ENCODE results near the gene KIAA1217. TPM values are rescaled to one million over a fixed set of nuclear protein-coding genes. Genes with fewer than 3 reads are reported as not detected.

KIAA1217 gene
- polyA plus RNA-seq, 1 donor from 2014 or later: 0.22 TPM

DNA sequence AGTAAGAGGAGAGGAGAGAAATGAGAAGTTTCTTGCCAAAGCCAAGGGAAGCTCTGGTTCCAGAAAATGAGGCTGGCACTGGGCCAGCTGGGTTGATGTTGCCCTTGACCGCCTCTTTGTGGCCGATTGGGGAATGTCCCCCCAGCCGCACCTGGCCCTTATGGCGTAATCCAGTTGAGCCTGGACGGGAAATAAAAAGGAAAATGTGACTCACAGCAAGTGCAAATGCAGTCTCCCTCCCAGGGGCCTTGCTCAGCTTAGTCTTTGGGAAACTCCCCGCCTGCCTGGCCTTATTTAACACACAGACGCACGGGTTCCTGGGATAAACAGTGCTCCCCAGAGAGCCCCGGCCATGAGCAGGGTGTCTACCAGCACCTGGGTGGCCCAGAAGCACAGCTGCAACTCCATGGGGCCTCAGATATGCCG lies 174.8 kb downstream of the KIAA1217 start:
- Histone ChIP-seq H3K4me3 (ENCODE audit: low read length) (no peak overlapping the region), H3K27ac (ENCODE audit: low read length) (no peak overlapping the region), H3K36me3 (ENCODE audit: insufficient read depth, low read length) (no peaks in the 10 kb centered on the region), H3K9me3 (ENCODE audit: low read length) (no peaks in the 10 kb centered on the region), H3K27me3 (ENCODE audit: insufficient read depth, low read depth, low read length) (no peaks in the 10 kb centered on the region), H3K9me2 (ENCODE audit: insufficient read depth, low read length) (no peaks in the 10 kb centered on the region), H3K79me2 (replicated peaks; ENCODE audit: insufficient read depth, low read length) (no peaks in the 10 kb centered on the region), H2AFZ (ENCODE audit: low read depth, low read length) (no peak overlapping the region), H4K20me1 (ENCODE audit: insufficient read depth) (no peaks in the 10 kb centered on the region), H3F3A (ENCODE audit: insufficient read depth, low read length, poor library complexity, severe bottlenecking) (no peaks in the 10 kb centered on the region), H3K4me2 (ENCODE audit: low read length) (no peak overlapping the region), H3K9ac (ENCODE audit: low read length) (no peak overlapping the region)
- TF ChIP-seq TAF1 (IDR thresholded peaks at IDR 0.05; ENCODE audit: low read depth): no peak
- TF ChIP-seq SMC3 (conservative IDR thresholded peaks at IDR 0.05; ENCODE audit: poor library complexity): no peak
- TF ChIP-seq MXI1 (conservative IDR thresholded peaks at IDR 0.05; ENCODE audit: poor library complexity, severe bottlenecking): no peak
- no peak for TF ChIP-seq POLR2AphosphoS5 (IDR thresholded peaks at IDR 0.05)

DNA sequence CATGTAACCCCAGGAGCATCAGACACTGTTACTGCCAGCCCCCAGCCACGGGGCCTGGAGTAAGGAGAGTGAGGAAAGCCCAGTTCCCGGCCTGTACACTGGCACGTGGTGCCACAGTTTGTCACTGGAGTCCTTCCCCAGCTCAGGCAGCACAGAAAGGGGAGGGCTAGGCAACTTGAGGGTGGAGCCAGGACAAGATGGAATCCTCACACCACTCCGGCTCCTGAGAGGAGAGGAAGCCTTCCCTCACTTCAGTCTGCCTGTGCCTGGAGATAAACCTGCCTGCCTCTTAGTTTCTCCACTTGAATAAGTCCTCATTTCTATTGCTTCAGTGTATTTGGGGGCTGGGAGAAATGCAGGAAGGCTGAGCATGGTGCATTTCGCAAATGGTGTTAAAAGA lies 176.0 kb downstream of the KIAA1217 start:
- Histone ChIP-seq H3K9me2 (ENCODE audit: insufficient read depth, low read length) (no peaks in the 10 kb centered on the region), H3K27me3 (ENCODE audit: insufficient read depth, low read depth, low read length) (no peaks in the 10 kb centered on the region), H4K20me1 (ENCODE audit: insufficient read depth) (no peaks in the 10 kb centered on the region), H3K79me2 (replicated peaks; ENCODE audit: insufficient read depth, low read length) (no peaks in the 10 kb centered on the region), H3K4me2 (ENCODE audit: low read length) (no peak overlapping the region), H3K9ac (ENCODE audit: low read length) (no peak overlapping the region), H2AFZ (ENCODE audit: low read depth, low read length) (no peak overlapping the region), H3F3A (ENCODE audit: insufficient read depth, low read length, poor library complexity, severe bottlenecking) (no peaks in the 10 kb centered on the region), H3K4me3 (ENCODE audit: low read length) (no peak overlapping the region), H3K9me3 (ENCODE audit: low read length) (no peaks in the 10 kb centered on the region), H3K27ac (ENCODE audit: low read length) (no peak overlapping the region), H3K36me3 (ENCODE audit: insufficient read depth, low read length) (no peaks in the 10 kb centered on the region)
- TF ChIP-seq TAF1 (IDR thresholded peaks at IDR 0.05; ENCODE audit: low read depth) (no peak), MXI1 (conservative IDR thresholded peaks at IDR 0.05; ENCODE audit: poor library complexity, severe bottlenecking) (no peak), EZH2 (IDR thresholded peaks at IDR 0.05; ENCODE audit: borderline replicate concordance, insufficient read depth, low read length, poor library complexity, severe bottlenecking) (no peak), REST (IDR thresholded peaks at IDR 0.05; ENCODE audit: borderline replicate concordance) (no peak), RAD21 (conservative IDR thresholded peaks at IDR 0.05) (no peak), EP300 (conservative IDR thresholded peaks at IDR 0.05; ENCODE audit: poor library complexity, severe bottlenecking) (no peak), SMC3 (conservative IDR thresholded peaks at IDR 0.05; ENCODE audit: poor library complexity) (no peak), POLR2AphosphoS5 (IDR thresholded peaks at IDR 0.05) (no peak)
- TF ChIP-seq, protein P1, sequence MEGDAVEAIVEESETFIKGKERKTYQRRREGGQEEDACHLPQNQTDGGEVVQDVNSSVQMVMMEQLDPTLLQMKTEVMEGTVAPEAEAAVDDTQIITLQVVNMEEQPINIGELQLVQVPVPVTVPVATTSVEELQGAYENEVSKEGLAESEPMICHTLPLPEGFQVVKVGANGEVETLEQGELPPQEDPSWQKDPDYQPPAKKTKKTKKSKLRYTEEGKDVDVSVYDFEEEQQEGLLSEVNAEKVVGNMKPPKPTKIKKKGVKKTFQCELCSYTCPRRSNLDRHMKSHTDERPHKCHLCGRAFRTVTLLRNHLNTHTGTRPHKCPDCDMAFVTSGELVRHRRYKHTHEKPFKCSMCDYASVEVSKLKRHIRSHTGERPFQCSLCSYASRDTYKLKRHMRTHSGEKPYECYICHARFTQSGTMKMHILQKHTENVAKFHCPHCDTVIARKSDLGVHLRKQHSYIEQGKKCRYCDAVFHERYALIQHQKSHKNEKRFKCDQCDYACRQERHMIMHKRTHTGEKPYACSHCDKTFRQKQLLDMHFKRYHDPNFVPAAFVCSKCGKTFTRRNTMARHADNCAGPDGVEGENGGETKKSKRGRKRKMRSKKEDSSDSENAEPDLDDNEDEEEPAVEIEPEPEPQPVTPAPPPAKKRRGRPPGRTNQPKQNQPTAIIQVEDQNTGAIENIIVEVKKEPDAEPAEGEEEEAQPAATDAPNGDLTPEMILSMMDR (IDR thresholded peaks at IDR 0.05; ENCODE audit: poor library complexity, severe bottlenecking): no peak
